ENCODE results near the gene BID. TPM values are rescaled to one million over a fixed set of nuclear protein-coding genes. Genes with fewer than 3 reads are reported as not detected.

Gene BID
- total RNA-seq, 1 experiment from 2014 or later: 66.7 TPM

- in situ Hi-C loops (cut with HindIII; ENCODE audit: low pct_unique_long_range_greater_than_20kb, low sequenced_read_pairs): no loop called here
- H3K9me3 ChIP-seq (ENCODE audit: control insufficient read depth, insufficient read depth, low read depth, low read length): no peaks in the 10 kb centered on the region
- ChIA-PET POLR2A (no interaction called here), CTCF (no interaction called here)
- no TSS peak for BruUV-seq (replicated peaks)
- H3K27ac ChIP-seq (ENCODE audit: low read length): no peak overlapping the region
- TF ChIP-seq SIN3A (IDR thresholded peaks at IDR 0.05; ENCODE audit: borderline replicate concordance, insufficient read depth, low read depth, low read length) (no peak), CTCF (IDR thresholded peaks at IDR 0.05) (no peak), TCF7L2 (IDR thresholded peaks at IDR 0.05; ENCODE audit: low read depth, low read length) (no peak), POLR2AphosphoS5 (IDR thresholded peaks at IDR 0.05; ENCODE audit: low read depth, low read length) (no peak), REST (IDR thresholded peaks at IDR 0.05; ENCODE audit: insufficient read depth in 1 of 2, low read depth in 2 of 2, low read length in 1 of 2) (no peak)
- intact Hi-C loops (cut with micrococcal nuclease; ENCODE audit: unreplicated experiment): no loop called here
- DNase-seq (ENCODE audit: low read depth, low spot score) (no peak), ATAC-seq (no peak)
- H3K4me3 ChIP-seq (ENCODE audit: low read depth in 2 of 2, low read length in 2 of 2): no peak overlapping the region
- no peaks in the 10 kb centered on the region for H3K4me1 ChIP-seq (ENCODE audit: control insufficient read depth, insufficient read depth, low read length)
- H3K36me3 ChIP-seq (ENCODE audit: control insufficient read depth, insufficient read depth, low read length): peaks cover 1% of the 10 kb centered on the region; the same call in 1 of the 2 replicates
- no peaks in the 10 kb centered on the region for H3K27me3 ChIP-seq (ENCODE audit: control insufficient read depth, insufficient read depth, low read length)
Observed at GRCh38 chr22:17729561-17729960, 44.7 kb downstream of the BID start.

GRCh38 chr22:17728786-17729185, 45.5 kb downstream of the BID start:
- Histone ChIP-seq H3K27ac (ENCODE audit: low read length) (no peak overlapping the region), H3K4me1 (ENCODE audit: control insufficient read depth, insufficient read depth, low read length) (no peaks in the 10 kb centered on the region), H3K27me3 (ENCODE audit: control insufficient read depth, insufficient read depth, low read length) (no peaks in the 10 kb centered on the region), H3K9me3 (ENCODE audit: control insufficient read depth, insufficient read depth, low read depth, low read length) (no peaks in the 10 kb centered on the region), H3K36me3 (ENCODE audit: control insufficient read depth, insufficient read depth, low read length) (no peaks in the 10 kb centered on the region; the same call in 1 of the 2 replicates), H3K4me3 (ENCODE audit: low read depth in 2 of 2, low read length in 2 of 2) (no peak overlapping the region)
- no peak for ATAC-seq
- no peak for DNase-seq (ENCODE audit: low read depth, low spot score)
- intact Hi-C loops (cut with micrococcal nuclease; ENCODE audit: unreplicated experiment): no loop called here
- TSS peak; percentile 70 for BruUV-seq (replicated peaks)
- ChIA-PET POLR2A (no interaction called here), CTCF (no interaction called here)
- no peak for TF ChIP-seq POLR2AphosphoS5 (IDR thresholded peaks at IDR 0.05; ENCODE audit: low read depth, low read length)
- TF ChIP-seq SIN3A (IDR thresholded peaks at IDR 0.05; ENCODE audit: borderline replicate concordance, insufficient read depth, low read depth, low read length): no peak
- TF ChIP-seq TCF7L2 (IDR thresholded peaks at IDR 0.05; ENCODE audit: low read depth, low read length): no peak
- TF ChIP-seq REST (IDR thresholded peaks at IDR 0.05; ENCODE audit: insufficient read depth in 1 of 2, low read depth in 2 of 2, low read length in 1 of 2): no peak
- no peak for TF ChIP-seq CTCF (IDR thresholded peaks at IDR 0.05)
- in situ Hi-C loops (cut with HindIII; ENCODE audit: low pct_unique_long_range_greater_than_20kb, low sequenced_read_pairs): no loop called here
